ENCODE measurements around the gene MGA.

Gene MGA

GRCh38 chr15:41789236-41789635 lies 129.0 kb downstream of the MGA start:
- DNase-seq = no peak

GRCh38 chr15:41789662-41790061 lies 129.5 kb downstream of the MGA start:
- DNase-seq = no peak

GRCh38 chr15:41790169-41790568 lies 130.0 kb downstream of the MGA start:
- DNase-seq = no peak

DNA sequence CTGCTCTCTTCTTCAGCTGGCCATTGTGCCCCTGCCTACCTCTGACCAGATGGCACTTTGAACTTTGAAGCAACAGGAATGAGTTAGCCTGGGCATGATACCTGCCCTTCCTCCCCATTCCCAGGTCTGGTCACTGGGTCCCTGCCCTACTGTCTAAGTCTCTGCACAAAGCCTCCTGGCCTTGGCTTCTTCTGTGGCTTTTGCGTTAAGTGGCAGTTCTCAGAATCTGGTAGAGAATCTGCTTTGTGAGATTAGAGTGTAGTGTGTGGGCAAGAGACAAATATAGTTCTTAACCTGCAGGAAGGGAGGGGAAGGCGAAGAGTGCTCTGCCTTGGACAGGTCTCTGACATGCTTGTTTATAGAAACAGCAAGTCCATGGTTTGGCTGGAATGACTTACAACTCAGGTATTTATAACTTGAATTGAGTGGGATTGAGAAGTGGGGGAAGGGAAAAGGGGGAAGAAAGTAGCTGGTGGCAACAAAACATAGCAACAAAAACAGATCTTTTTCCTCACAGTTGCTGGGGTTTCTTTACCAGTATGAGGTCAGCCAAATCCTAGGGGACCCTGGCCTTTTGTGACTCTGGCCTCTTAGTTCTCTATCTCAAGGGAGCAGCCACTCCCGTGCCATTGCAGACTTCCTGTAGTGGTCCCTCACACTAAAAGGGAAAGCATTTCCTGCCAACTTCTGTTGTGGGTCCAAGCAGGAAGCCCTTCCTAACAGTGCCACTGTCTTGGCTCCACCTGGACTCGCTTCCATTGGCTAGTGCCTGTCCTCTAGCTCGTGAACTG lies 130.7 kb downstream of the MGA start:
- no peak for DNase-seq

DNA sequence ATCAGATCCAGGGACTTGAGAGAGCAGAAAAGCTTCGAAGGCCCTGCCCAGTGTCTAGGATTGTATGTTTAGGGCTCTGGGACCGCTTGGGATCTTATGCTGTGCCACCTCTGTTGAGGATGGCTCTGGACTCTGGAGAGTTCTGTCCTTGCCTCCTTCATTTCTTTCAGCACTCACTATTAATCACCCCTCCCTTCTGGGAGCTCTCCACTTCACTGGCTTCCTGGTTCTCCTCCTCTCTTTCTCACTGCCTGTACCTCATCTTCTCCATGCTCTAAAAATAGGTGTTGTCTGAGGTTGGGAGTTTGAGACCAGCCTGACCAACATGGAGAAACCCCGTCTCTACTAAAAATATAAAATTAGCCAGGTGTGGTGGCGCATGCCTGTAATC lies 131.3 kb downstream of the MGA start:
- DNase-seq = no peak

DNA sequence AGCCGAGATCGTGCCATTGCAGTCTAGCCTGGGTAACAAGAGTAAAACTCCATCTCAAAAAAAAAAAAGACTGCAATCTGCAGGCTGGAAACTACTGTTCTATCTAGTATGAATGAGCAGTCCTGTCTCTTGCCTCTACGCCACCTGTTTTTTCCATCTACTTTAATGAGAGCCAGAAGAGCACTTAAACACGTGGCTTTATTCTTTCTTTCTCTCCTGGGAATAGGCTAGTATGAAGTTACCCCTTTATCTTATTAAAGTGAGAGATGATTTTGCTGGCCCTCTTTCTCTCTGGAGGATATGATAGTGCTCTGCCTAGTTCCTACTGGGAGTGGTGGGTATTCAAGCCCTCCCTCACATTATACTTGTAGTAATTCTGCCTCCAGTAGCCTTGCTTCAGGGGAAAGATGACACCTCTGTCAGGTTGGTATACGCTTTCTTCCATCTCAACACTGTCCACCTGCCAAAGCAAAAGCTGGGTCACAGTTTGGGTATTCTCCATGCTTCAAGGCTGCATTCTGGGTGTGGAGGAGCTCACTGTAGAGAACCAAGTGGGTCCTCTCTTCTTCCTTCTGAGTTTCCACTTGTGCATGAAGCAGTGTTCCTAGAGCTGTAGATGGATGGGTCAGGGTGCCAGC lies 131.9 kb downstream of the MGA start:
- DNase-seq = no peak

DNA sequence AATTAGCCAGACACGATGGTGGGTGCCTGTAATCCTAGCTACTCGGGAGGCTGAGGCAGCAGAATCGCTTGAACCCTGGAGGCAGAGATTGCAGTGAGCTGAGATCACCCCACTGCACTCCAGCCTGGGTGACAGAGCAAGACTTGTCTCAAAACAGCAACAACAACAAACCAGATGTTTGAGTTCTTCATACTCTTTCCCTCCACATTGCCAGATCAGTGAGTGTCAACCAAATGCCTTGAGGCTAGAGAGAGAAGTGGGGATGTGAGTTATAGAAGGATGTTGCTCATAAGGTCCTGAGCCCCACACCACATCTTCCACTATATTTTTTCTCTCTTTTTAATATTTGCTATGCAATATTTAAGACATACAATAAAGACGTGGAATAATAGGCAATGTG lies 133.9 kb downstream of the MGA start:
- DNase-seq = no peak

- DNase-seq = no peak
Observed at GRCh38 chr15:41795996-41796856, 136.0 kb downstream of the MGA start.

DNA sequence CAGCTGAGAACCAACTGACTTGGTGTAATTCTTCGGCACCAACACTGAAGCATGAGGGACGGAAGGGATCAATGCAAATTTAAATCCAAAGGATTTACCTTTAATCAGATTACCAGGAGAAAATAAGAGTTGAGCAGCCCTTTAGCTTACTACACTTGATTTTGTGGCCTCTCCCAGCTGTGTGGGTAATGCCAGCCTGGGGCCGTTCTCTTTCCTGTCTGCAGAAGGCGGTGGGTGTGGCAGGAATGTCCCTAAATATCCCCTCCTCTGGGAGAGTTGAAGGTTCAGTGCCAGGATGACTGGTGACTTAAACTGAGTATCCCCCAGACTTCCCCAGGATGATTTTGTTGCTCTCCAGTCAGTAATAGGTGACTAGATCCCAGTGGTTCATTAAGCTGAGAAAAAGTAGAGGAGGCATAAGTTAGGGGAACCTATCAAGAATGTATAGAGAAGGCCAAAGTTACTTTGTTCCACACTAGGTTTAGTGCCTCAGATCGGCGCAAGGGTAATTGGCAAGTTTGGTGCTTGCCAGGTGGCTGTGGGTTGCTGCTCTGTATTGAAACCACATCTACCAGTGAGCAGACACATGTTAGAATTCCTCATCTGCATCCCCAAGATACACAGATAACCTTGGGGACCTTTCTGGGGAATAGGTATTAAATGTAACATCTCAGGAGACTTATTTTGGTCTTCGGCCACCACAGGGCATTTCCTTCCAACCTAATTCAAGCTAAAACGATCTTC lies 137.2 kb downstream of the MGA start:
- DNase-seq = no peak

- no peak for DNase-seq
Observed at GRCh38 chr15:41798607-41799487, 138.6 kb downstream of the MGA start.

DNA sequence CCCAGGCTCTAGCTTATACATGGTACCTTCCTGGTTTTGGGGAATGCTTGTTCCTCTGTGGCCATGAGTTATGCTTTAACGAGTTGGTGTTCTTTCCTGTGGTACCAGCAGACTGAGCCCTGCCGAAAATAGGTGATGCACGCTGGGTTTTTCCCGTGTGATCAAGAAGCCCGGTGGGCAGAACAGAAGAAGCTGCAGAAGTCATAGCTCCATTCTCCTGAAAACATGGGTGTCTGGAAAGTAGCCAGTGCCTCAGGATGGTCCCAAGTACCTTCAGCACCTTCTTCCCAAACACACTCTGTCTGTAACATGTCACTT lies 139.2 kb downstream of the MGA start:
- no peak for DNase-seq

DNA sequence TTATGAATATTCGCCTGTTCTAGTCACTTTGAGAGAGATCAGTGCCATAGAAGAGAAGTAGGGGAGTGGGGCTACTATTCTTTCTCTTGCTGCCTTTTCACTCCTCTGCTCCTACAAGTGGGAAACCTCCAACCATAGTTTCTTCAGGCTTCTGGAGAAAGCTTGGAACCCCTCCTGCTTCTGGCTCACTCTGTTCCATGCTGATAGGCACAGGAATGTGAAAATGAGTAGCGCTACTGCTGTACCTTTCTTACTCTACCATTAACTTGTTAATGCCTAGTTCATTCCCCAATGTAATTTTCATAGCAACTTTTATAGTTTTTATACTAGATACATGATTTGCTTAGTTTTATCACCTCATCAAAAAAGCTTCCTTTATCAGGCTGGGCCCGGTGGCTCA lies 141.0 kb downstream of the MGA start:
- DNase-seq = no peak

DNA sequence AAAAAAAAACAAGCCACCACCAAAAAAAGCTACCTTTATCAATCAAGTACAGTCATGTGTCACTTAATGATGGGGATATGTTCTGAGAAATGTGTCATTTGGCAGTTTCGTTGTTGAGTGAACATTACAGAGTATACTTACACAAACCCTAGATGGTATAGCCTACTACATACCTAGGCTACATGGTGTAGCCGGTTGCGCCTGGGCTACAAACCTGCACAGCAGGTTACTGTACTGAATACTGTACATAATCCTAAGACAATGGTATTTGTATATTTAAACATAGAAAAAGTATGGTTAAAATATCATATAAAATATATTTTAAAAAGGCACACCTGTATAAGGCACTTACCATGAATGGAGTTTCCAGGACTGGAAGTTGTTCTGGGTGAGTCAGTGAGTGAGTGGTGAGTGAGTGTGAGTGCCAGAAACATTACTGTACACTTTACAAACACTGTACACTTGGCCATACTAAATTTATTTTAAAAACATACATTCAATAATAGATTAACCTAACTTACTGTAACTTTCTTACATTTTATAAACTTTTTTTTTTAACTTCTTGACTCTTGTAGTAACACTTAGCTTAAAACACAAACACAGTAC lies 141.7 kb downstream of the MGA start:
- no peak for DNase-seq

DNA sequence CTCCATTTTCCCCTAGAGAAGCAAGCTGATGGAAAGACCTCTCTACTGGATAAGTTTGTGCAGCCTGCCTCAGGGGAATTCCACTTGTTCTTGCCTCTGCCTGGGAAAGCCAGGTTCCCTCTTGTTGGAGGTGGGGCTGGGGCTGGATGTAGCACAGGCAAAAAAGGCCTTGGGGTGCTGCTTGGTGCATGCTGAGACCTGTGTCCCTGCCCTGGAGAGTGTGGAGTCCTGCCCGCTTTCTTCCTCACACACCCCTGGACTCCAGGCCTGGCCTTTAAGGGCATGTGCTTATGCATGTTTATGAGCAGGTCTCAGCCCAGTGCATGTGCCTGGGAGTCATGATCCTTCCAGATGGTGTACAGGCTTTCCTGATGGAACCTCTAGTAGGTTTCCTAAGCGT lies 144.2 kb downstream of the MGA start:
- no peak for DNase-seq

GRCh38 chr15:41804916-41805666 lies 144.9 kb downstream of the MGA start:
- DNase-seq = no peak

DNA sequence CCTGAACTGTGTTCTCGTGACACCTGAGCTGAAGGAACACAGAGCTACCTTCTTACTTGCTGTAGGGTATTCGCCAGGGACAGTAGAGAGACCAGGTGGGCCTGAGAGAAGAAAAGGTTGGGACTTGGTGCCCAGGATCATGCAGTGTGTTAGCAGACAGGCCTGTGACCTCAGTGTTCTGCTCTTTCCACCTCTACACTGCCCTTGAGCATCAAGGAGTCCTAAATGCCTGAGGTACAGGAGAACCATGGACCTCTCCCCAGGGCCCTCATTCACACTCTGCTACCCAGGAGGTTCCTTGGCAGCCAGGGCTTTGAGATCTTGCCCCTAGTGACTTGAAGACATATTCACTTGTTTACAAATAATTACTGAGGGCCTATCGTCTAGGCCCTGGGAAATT lies 145.5 kb downstream of the MGA start:
- no peak for DNase-seq

GRCh38 chr15:41806291-41807181 lies 146.3 kb downstream of the MGA start:
- DNase-seq = no peak

GRCh38 chr15:41809121-41809520 lies 148.9 kb downstream of the MGA start:
- DNase-seq = no peak

DNA sequence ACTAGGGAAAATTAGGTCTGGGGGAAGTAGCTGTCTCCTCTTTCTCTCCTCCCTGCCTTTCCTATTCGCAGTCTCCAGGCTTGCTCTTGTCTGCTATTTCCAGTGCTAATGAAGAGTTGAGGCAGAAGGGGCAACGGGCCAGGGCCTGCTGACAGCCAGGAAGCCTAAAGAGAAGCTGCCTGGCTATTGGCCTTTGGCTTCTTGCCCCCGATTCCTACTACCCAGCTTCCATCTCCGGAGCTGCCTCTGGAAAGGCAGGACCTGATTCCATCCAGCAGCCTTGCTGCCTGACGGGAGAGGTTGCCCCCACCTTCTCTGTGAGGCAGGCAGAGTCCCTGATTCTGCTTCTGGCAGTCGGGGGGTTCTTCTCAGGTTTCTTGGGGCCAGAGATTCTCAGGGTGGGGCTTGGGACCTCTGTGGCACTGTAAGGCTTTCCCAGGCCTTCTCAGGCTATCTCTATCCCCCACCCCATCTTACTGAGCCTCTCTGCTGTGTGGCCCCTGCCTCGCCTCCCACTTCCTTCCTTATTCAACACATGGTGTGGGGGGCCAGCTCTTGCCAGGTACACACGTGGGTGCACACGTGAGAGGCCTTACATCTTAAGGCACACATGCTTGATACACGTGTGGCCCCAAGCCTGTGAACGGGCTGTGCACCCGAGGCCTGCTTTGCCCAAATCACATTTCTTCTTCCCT lies 149.5 kb downstream of the MGA start:
- no peak for DNase-seq

Measured in NCI-H2029 (cell line).